ENCODE results near the gene KNTC1. TPM values are rescaled to one million over a fixed set of nuclear protein-coding genes. Genes with fewer than 3 reads are reported as not detected.

Gene KNTC1
- total RNA-seq, 3 donors from 2014 or later, result 15.5 to 36.0 (median 18.0) TPM

- TF ChIP-seq POLR2AphosphoS5 (IDR thresholded peaks at IDR 0.05) (no peak), CTCF (IDR thresholded peaks at IDR 0.05) (no peak), POLR2A (IDR thresholded peaks at IDR 0.05) (no peak)
- intact Hi-C loops (cut with DNase I; ENCODE audit: low total_unique reads), result no loop called here
- Histone ChIP-seq H3K4me1 (no peaks in the 10 kb centered on the region), H3K27me3 (no peaks in the 10 kb centered on the region), H3K27ac (no peak overlapping the region), H3K36me3 (no peaks in the 10 kb centered on the region), H3K9me3 (no peaks in the 10 kb centered on the region), H3K4me3 (no peak overlapping the region)
- DNase-seq (ENCODE audit: low spot score in 2 of 2), result no peak
These were observed 17.5 kb downstream of the KNTC1 start for GRCh38 chr12:122544537-122544936.

GRCh38 chr12:122545855-122546254 is 18.8 kb downstream of the KNTC1 start:
- Histone ChIP-seq H3K4me1 (no peaks in the 10 kb centered on the region), H3K27me3 (no peaks in the 10 kb centered on the region), H3K27ac (no peak overlapping the region), H3K9me3 (no peaks in the 10 kb centered on the region), H3K36me3 (no peaks in the 10 kb centered on the region), H3K4me3 (no peak overlapping the region)
- TF ChIP-seq CTCF (IDR thresholded peaks at IDR 0.05), result no peak
- TF ChIP-seq POLR2AphosphoS5 (IDR thresholded peaks at IDR 0.05), result no peak
- no peak for TF ChIP-seq POLR2A (IDR thresholded peaks at IDR 0.05)
- no peak for DNase-seq (ENCODE audit: low spot score in 2 of 2)
- intact Hi-C loops (cut with DNase I; ENCODE audit: low total_unique reads), result no loop called here

GRCh38 chr12:122547330-122547729 is 20.3 kb downstream of the KNTC1 start:
- Histone ChIP-seq H3K4me3 (no peak overlapping the region), H3K36me3 (no peaks in the 10 kb centered on the region), H3K27me3 (no peaks in the 10 kb centered on the region), H3K9me3 (no peaks in the 10 kb centered on the region), H3K4me1 (no peaks in the 10 kb centered on the region), H3K27ac (no peak overlapping the region)
- TF ChIP-seq POLR2AphosphoS5 (IDR thresholded peaks at IDR 0.05) (no peak), POLR2A (IDR thresholded peaks at IDR 0.05) (no peak), CTCF (IDR thresholded peaks at IDR 0.05) (no peak)
- DNase-seq (ENCODE audit: low spot score in 2 of 2), result no peak
- intact Hi-C loops (cut with DNase I; ENCODE audit: low total_unique reads), result no loop called here

- H3K36me3 ChIP-seq, result no peaks in the 10 kb centered on the region
- H3K4me3 ChIP-seq, result no peak overlapping the region
- no peaks in the 10 kb centered on the region for H3K9me3 ChIP-seq
- TF ChIP-seq CTCF (IDR thresholded peaks at IDR 0.05) (no peak), POLR2AphosphoS5 (IDR thresholded peaks at IDR 0.05) (no peak), POLR2A (IDR thresholded peaks at IDR 0.05) (no peak)
- H3K4me1 ChIP-seq, result no peaks in the 10 kb centered on the region
- intact Hi-C loops (cut with DNase I; ENCODE audit: low total_unique reads), result no loop called here
- DNase-seq (ENCODE audit: low spot score in 2 of 2), result no peak
- no peaks in the 10 kb centered on the region for H3K27me3 ChIP-seq
- H3K27ac ChIP-seq, result no peak overlapping the region
These were observed 31.9 kb downstream of the KNTC1 start for GRCh38 chr12:122558745-122559641.

GRCh38 chr12:122560138-122560537 is 33.1 kb downstream of the KNTC1 start:
- no peaks in the 10 kb centered on the region for H3K27me3 ChIP-seq
- no peaks in the 10 kb centered on the region for H3K9me3 ChIP-seq
- no peaks in the 10 kb centered on the region for H3K4me1 ChIP-seq
- no peak overlapping the region for H3K27ac ChIP-seq
- intact Hi-C loops (cut with DNase I; ENCODE audit: low total_unique reads), result no loop called here
- no peak for DNase-seq (ENCODE audit: low spot score in 2 of 2)
- TF ChIP-seq CTCF (IDR thresholded peaks at IDR 0.05) (no peak), POLR2A (IDR thresholded peaks at IDR 0.05) (no peak), POLR2AphosphoS5 (IDR thresholded peaks at IDR 0.05) (no peak)
- no peaks in the 10 kb centered on the region for H3K36me3 ChIP-seq
- H3K4me3 ChIP-seq, result no peak overlapping the region
